HuH-7 (cell line): ENCODE measurements around the gene GPR176.

Experiments used
- DNase-seq: peaks from one replicate; pipeline ENCODE4 v3.0.0; 2011; ENCODE audit warnings: low spot score

GPR176 gene

GRCh38 chr15:39782441-39783138 is 137.5 kb downstream of the GPR176 start, which contains the start of gene FSIP1:
Gene FSIP1 (minus strand): TSS chr15:39782841. CDS start chr15:39776524, 6,317 bp downstream.
- DNase-seq, result peak; percentile 83

DNA sequence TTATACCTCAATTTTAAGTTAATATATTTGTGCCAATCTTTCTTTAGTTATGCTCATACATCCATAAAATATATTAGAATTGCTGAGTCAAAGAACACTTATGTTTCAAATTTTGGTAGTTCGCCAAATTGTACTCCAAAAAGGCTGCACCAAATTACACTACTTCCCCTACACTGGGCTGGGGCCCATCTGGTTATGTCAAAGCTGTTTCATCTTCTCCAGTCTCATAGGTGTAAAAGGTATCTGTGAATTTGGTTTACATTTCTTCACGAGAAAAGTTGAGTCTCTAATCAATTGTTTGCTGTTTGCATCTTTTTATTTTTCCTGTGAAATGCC is 138.1 kb downstream of the GPR176 start:
- DNase-seq, result no peak

DNA sequence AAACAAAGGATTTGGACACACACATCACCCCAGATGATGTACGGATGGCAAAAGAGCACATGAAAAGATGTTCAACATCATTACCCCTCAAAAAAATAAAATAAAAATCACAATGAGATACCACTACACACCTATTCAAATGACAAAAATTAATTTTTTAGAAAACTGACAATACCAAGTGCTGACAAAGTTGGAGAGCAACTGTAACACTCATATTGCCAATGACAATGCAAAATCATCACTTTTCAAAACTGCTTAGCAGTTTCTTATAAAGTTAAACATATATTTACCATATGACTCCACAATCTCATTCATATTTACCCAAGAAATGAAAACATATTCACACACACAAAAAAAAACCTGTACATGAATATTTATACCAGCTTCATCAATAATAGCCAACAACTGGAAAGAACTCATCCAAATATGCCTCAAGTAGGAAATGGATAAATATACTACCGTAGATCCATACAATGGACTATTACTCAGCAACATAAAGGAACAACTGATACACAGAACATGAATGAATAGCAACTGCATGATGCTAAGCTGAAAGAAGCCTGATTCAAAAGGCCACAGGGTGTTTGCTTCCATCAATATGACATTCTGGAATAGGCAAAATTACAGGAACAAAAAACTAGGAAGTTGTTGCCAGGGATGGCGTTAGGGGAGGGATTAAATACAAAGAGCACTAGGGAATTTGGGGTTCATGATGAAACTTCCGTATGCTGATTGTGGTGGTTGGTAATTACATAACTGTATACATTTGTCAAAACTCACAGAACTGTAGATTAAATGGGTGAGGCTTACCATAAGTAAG is 138.7 kb downstream of the GPR176 start:
- no peak for DNase-seq

DNA sequence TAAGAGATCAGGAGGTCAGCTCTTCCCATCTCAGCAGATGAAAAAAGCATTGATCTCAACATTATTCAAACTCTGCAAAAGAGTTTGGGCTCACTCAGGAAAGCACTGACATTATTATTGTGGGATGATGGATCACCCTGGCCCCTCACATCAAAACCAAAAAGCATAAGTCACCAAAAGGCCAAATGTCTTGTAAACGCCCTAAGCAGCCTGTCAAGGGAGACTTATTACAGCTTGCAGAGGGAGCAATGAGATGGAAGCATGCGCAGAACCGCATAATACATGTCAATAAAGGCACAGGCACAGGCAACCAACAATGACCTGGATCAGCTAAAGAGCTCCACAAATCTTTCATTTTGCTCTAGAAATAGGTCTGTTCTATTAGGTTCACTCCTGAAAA is 142.0 kb downstream of the GPR176 start:
- DNase-seq, result no peak

GRCh38 chr15:39777496-39777895 is 142.6 kb downstream of the GPR176 start:
- DNase-seq, result no peak

GRCh38 chr15:39776068-39776467 is 144.0 kb downstream of the GPR176 start:
- no peak for DNase-seq

- no peak for DNase-seq
These were observed 145.3 kb downstream of the GPR176 start for GRCh38 chr15:39774688-39775267.

DNA sequence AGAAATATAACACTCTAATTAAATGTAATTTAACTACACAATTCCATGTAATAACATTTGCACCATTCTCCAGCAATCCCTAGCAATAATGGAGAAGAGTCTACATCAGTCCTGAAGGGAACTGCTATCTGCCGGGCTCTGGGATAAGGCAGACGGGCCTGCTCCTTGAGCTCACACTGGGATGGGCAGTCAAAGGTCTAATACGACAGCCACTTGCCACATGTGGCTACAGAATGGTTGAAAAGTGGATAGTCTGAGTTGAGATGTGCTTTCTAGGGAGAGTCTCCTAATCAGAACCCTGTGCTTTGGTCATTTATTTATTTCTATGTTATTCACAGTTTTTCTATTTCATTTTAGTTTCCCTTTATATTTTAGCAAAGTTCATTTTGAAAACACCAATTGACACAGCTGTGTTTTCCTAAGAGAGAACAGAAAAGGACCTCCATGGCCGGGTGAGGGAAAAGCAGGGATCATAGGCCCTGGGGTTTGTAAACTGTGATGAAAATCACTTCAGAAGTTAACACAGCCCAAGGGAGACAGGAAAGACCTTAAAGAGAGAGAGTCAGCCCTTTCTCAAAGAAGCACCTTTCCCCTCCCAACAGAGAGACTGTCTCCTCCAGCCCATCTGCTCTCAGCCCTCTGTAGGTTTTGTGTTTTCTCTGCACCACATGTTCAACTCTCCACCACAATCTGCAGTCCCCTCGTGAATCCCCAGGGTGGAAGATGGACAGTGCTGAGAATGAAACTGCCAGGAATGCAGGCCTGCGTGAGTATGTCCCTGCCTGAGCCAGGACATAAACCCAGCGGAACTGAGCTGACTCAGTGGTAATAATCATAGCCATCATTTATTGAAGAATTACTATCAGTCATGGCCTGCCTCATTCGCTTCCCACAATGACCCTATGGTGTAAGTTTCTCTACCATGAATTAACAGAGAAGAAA is 149.0 kb downstream of the GPR176 start:
- no peak for DNase-seq

- no peak for DNase-seq
These were observed 152.1 kb downstream of the GPR176 start for GRCh38 chr15:39767921-39768320.

DNA sequence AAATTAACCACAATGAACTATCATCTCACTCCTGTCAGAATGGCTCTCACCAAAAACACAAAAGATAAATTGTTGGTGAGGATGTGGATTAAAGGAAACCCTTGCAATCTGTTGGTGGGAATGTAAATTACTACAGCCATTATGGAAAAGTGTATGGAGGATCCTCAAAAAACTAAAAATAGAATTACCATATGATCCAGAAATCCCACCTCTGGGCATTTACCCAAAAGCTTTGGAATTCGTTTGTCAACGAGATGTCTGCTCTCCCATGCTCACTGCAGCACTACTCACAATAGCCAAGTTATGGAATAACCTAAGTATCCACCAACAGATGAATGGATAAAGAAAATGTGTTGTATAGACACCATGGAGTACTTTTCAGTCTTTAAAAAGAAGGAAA is 159.1 kb downstream of the GPR176 start:
- DNase-seq, result no peak

DNA sequence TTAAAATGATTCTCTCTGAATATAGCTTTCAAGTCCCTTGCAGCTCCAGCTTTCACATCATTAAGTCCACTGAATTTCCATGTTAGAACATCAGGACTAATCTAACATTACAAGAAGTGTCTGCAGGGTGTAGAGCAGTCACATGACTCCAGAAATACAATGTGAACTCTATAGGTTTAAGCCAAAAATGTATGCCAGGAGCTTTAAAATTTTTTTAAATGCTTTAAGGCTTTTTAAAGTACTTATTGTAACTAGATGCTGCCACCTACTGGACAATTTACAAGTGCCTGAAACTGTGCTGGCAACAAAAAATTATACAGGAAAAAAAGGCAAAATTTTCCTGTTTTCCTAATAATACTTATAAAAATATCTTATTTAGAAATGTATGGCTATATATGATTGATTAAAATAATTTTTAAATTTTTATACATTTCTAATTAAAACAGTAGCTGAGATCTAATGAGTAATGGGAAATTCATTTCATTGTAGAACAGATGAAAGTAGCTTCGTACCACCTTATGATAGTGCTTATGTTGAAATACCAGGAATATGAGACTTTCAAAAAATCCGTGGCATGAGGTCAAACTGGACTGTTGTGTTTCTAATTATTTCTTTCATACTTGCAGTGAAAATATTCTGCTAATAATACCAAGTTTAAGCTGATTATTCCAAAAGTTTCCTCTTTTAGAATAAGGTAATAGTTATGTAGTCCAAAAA is 163.1 kb downstream of the GPR176 start:
- DNase-seq, result no peak

DNA sequence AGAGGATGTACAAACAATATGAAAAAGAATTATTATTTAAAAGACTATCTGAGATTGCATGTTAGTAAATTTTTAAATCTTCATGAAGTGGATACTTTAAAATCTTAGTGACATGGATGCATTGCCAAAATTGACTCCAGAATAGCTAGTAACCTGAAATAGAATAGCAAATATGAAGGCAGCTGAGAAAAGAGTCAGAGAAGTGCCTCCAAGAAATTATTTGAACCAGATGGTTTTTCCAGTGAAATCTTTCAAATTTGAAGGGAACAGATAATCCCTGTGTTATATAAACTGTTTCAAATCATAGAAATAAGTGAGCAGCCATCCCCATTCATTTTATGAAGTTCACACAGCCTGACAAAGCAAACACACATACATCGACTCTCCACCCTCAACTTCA is 167.1 kb downstream of the GPR176 start:
- no peak for DNase-seq

GRCh38 chr15:39752246-39752645 is 167.8 kb downstream of the GPR176 start:
- no peak for DNase-seq
